Renal pelvis (tissue), 12 donors: ENCODE measurements around the gene WDR55. TPM values are rescaled to one million over a fixed set of nuclear protein-coding genes. Genes with fewer than 3 reads are reported as not detected.
"Not testable (repeated sequence)": the region's sequence is repeated elsewhere in the genome, so short reads cannot be mapped to it uniquely, and the experiment has no call there.

Source experiments
- DNase-seq: peaks from one replicate; pipeline ENCODE4 v3.0.0-alpha.2; 2013
- long read RNA-seq, 16 experiments: transcript quantifications; one replicate each; lab custom pipeline, GENCODE V29; 2026
- polyA plus RNA-seq, 3 donors: library from polyadenylated mRNA; unstranded; fragments of 120-200 nt; gene quantifications; one replicate each; pipeline ENCODE4 v1.2.1, GENCODE V29; 2013; ENCODE audit not compliant: insufficient read length in 3 of 3

The WDR55 gene, protein sequence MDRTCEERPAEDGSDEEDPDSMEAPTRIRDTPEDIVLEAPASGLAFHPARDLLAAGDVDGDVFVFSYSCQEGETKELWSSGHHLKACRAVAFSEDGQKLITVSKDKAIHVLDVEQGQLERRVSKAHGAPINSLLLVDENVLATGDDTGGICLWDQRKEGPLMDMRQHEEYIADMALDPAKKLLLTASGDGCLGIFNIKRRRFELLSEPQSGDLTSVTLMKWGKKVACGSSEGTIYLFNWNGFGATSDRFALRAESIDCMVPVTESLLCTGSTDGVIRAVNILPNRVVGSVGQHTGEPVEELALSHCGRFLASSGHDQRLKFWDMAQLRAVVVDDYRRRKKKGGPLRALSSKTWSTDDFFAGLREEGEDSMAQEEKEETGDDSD
- polyA plus RNA-seq = 10 to 100 TPM; 14.4 to 19.2 (median 18.6) TPM
- long read RNA-seq, donor 1, full-length matches to known transcripts = 3 of 105 reads
- long read RNA-seq, donor 1, partial matches to known transcripts = 41 of 105 reads
- long read RNA-seq, donor 1, other reads (novel, unspliced or antisense) = 61 of 105 reads
- long read RNA-seq, donor 2, full-length matches to known transcripts = 4 of 4 reads
- long read RNA-seq, donor 2, partial matches to known transcripts = 0 of 4 reads
- long read RNA-seq, donor 2, other reads (novel, unspliced or antisense) = 0 of 4 reads
- long read RNA-seq, donor 3, full-length matches to known transcripts = 2 of 2 reads
- long read RNA-seq, donor 3, partial matches to known transcripts = 0 of 2 reads
- long read RNA-seq, donor 3, other reads (novel, unspliced or antisense) = 0 of 2 reads
- long read RNA-seq, donor 4, full-length matches to known transcripts = 4 of 4 reads
- long read RNA-seq, donor 4, partial matches to known transcripts = 0 of 4 reads
- long read RNA-seq, donor 4, other reads (novel, unspliced or antisense) = 0 of 4 reads
- long read RNA-seq, donor 5, full-length matches to known transcripts = 1 of 1 reads
- long read RNA-seq, donor 5, partial matches to known transcripts = 0 of 1 reads
- long read RNA-seq, donor 5, other reads (novel, unspliced or antisense) = 0 of 1 reads
- long read RNA-seq, donor 6, full-length matches to known transcripts = 2 of 44 reads
- long read RNA-seq, donor 6, partial matches to known transcripts = 42 of 44 reads
- long read RNA-seq, donor 6, other reads (novel, unspliced or antisense) = 0 of 44 reads
- long read RNA-seq, donor 7, full-length matches to known transcripts = 8 of 8 reads
- long read RNA-seq, donor 7, partial matches to known transcripts = 0 of 8 reads
- long read RNA-seq, donor 7, other reads (novel, unspliced or antisense) = 0 of 8 reads
- long read RNA-seq, donor 8, full-length matches to known transcripts = 3 of 3 reads
- long read RNA-seq, donor 8, partial matches to known transcripts = 0 of 3 reads
- long read RNA-seq, donor 8, other reads (novel, unspliced or antisense) = 0 of 3 reads
- long read RNA-seq, donor 9, full-length matches to known transcripts = 5 of 5 reads
- long read RNA-seq, donor 9, partial matches to known transcripts = 0 of 5 reads
- long read RNA-seq, donor 9, other reads (novel, unspliced or antisense) = 0 of 5 reads
- long read RNA-seq, donor 10, full-length matches to known transcripts = 2 of 2 reads
- long read RNA-seq, donor 10, partial matches to known transcripts = 0 of 2 reads
- long read RNA-seq, donor 10, other reads (novel, unspliced or antisense) = 0 of 2 reads
- long read RNA-seq, donor 11, full-length matches to known transcripts = 4 of 21 reads
- long read RNA-seq, donor 11, partial matches to known transcripts = 17 of 21 reads
- long read RNA-seq, donor 11, other reads (novel, unspliced or antisense) = 0 of 21 reads
- long read RNA-seq, donor 12, full-length matches to known transcripts = 5 of 55 reads
- long read RNA-seq, donor 12, partial matches to known transcripts = 50 of 55 reads
- long read RNA-seq, donor 12, other reads (novel, unspliced or antisense) = 0 of 55 reads
- long read RNA-seq, donor 13, full-length matches to known transcripts = 2 of 2 reads
- long read RNA-seq, donor 13, partial matches to known transcripts = 0 of 2 reads
- long read RNA-seq, donor 13, other reads (novel, unspliced or antisense) = 0 of 2 reads
- long read RNA-seq, donor 14, full-length matches to known transcripts = 7 of 7 reads
- long read RNA-seq, donor 14, partial matches to known transcripts = 0 of 7 reads
- long read RNA-seq, donor 14, other reads (novel, unspliced or antisense) = 0 of 7 reads
- long read RNA-seq, donor 15, full-length matches to known transcripts = 6 of 6 reads
- long read RNA-seq, donor 15, partial matches to known transcripts = 0 of 6 reads
- long read RNA-seq, donor 15, other reads (novel, unspliced or antisense) = 0 of 6 reads
- long read RNA-seq, donor 16, full-length matches to known transcripts = 5 of 5 reads
- long read RNA-seq, donor 16, partial matches to known transcripts = 0 of 5 reads
- long read RNA-seq, donor 16, other reads (novel, unspliced or antisense) = 0 of 5 reads

DNA sequence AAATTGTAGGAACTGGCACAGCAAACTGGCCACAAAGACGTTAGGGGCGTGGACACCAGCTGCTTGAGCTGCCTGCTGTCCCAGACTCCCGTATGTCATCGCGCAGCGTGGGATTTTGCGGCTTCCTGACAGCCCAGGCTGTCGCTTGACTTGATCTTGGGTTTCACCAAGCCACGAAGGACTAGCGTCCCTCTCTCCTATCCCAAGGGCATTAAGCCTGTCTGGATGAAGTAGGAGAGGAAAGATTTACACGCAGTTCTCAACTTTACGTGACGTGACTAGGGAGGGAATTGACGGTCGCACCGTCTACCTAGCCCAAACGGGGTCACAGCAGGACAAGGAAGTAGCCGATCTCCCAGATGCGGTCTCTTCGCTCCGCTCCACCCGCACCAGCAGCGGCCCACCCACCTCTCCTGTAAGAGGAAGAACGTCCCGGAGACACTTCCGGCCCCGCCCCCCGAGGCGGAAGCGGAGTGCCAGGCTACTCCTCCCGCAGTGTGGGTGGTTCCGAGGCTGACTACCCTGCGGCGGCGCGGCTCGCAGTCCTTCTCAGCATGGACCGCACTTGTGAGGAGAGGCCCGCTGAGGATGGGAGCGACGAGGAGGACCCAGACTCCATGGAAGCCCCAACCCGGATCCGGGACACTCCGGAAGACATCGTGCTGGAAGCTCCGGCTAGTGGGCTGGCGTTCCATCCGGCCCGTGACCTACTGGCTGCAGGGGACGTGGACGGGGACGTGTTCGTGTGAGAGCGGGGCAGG is at the start of gene WDR55:
Gene WDR55, plus strand, starts transcription at position 546 of the 761 bp plus-strand sequence. Its CDS starts 9 bp downstream, at position 555.
- peak; percentile 93 for DNase-seq

DNA sequence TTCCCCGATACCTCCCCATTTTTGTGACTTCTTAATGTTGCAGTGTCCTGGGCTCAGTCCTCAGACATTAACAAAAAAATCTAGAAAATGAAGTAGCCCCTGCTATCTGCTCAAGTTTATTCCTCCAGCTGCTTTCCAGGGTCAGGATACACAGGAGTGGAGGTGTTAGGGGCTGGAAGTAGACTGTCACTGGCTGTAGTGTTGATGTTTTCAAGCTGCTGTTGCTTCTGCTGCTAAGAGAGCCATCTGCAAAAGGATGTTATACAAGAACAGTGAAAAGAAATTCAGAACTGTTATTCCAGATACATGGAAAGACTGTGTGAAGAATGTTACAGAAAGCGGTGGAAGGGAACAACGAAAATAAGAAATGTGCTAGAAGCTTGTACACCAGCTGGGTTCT is 42.4 kb upstream of the WDR55 start:
- DNase-seq = peak; percentile 12

DNA sequence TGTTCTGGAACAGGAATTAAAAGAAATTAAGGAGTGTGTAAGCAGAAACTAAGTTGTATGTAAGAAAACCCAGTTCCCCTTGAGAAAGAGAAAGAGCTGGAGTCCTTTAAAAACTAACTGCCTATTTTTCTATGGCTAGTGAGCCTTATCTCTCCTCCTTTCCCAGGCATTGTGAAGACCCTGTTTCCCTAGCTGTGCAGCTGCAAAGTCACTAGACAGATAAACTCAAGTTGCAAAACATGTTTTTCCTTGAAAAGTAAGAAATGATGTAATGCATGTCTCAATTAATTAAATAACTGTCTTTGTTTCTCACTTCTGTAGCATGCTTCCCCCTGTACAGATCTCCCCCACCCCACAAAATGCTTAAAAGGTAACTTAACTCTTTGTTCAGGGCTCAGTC is 41.6 kb upstream of the WDR55 start:
- not testable (repeated sequence) for DNase-seq

DNA sequence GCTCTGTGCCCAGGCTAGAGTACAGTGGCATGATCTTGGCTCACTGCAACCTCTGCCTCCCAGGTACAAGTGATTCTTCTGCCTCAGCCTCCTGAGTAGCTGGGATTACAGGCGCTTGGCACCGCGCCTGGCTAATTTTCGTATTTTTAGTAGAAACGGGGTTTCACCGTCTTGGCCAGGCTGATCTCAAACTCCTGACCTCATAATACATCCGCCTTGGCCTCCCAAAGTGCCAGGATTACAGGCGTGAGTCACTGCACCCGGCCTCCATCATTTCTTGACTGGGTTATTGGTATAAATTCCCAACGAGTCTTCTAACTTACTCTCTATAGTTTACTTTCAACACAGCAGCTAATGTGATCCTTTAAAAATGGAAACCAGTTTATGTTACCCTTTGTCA is 39.8 kb upstream of the WDR55 start:
- DNase-seq = not testable (repeated sequence)

DNA sequence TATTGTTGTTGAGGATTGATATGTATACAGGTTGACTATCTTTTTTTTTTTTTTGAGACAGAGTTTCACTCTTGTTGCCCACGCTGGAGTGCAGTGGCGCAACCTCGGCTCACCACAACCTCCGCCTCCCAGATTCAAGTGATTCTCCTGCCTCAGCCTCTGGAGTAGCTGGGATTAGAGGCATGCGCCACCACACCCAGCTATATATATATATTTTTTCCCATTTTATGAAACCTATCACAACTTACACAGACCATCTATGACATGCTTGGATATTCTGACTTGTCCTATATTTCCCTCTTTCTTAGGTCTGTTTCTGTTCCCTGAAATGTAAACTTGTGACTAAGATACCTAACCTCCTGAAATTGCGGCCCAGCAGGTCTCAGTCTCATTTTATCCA is 36.7 kb upstream of the WDR55 start:
- no peak for DNase-seq

DNA sequence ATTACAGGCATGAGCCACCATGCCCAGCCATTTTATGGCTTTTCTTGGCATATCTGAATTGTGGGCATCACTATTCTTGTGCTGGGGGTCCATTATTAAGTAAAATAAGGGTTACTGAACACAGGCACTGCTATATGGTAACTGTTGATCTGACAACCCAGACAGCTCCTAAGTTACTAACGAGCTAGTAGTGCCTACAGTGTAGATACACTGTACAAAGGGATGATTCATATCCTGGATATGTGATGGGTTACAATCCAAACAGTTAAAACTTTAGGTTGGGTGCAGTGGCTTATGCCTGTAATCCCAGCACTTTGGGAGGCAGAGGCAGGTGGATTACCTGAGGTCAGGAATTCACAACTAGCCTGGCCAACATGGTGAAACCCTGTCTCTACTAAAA is 36.0 kb upstream of the WDR55 start:
- DNase-seq = no peak

DNA sequence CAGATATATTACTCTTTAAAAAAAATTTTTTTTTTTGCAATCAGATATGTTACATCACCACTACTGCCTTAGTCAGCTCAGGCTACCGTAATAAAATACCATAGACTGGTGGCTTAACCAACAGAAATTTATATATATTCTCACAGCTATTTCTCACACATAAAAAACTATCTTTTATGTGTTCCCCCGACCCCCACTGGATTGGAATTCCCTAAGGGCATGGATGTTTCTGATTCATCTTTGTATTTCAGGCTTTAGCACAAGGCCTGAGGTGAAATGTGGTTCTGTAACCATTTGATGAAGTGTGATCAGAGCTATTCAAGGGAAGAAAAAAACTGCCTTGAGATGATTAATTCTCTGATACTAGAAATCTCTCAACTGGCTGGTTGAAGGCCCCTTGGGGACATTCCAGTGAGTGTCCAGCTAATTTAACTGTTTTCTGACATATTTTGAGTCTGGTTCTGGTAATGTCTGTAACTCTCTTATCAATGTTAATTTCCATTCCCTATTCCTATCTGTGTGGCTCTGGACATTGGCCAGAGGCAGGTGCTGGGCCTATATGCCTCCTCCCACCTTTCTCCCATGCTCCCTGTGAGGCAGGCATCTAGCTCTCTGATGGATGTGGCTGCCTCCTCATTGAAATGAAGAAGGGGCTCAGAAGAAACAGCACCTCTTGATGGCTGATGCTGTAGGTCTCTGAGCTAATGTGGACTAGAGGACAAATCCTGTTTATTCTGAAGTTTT is 34.2 kb upstream of the WDR55 start:
- no peak for DNase-seq

DNA sequence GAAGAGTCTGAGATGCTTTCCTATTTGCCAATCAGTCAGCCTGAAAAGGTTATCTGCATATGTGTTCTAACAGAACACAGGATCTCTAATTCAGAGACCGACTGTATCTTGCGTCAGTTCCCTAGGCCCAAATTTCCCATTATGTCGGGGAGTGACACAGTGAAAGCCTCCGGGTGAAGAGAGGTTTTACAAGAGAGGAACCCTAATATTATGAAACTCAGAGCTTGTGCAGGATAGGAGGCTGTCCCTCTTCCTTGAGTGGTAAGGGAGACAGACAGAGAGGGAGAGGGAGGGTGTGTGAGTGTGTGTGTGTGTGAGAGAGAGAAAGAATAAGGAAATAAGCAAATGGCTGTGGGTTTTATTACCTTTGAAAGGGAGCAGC is 33.7 kb upstream of the WDR55 start:
- no peak for DNase-seq

DNA sequence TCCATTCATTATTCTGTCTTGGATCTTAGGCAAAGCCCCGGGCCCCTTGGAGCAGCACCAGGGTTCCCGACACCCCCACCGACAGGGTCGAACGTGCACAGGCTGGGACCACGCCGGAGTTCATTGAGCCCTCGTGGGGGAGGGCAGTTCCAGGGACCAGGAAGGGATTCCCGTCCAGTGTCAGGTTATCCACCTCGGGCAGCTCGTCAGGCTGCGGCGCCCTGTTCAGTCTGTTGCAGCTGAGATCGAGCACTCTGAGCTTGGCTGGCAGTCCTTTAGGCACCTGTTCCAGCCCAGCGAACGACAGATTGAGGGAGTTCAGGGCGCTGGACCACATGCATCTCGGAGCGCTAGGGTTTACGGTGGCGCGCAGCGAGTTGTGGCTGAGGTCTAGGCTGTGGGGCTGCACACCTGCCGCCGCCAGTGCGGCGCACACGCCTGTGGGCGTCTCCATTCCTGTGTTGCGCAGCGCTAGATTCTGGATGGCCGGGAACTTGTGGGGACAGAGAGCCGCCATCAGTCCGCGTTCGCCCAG is 32.8 kb upstream of the WDR55 start:
- peak; percentile 37 for DNase-seq

DNA sequence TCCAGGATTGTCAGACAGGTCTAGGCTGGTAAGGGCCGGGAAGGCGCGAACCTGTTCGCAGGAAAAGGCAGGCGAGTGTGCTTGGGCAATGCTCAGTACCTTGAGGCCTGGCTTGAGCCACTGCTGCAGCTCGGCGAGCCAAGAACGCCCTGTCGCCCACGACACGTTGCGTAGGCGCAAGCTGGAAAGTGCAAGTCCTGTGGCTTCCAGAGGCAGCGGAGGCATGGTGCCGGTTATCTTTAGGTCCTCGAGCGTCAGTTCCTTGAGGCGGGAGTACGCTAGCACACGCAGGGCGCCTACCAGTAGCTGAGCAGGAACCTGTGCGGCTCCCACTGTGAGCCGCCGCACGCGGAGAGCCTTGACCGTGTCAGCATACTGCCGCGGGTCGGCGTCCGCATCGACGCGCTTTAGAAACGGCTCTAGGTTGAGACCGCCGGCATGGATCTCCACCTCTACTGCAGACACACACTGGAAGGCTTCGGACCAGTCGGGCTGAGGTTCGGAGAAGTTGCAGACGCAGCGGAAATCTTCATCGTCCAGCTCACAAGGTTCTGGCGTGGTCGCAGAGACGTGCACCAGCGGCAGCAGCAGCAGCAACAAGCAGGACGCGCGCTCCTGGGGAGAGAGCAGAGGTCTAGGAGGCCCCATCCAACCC is 32.2 kb upstream of the WDR55 start:
- peak; percentile 19 for DNase-seq

DNA sequence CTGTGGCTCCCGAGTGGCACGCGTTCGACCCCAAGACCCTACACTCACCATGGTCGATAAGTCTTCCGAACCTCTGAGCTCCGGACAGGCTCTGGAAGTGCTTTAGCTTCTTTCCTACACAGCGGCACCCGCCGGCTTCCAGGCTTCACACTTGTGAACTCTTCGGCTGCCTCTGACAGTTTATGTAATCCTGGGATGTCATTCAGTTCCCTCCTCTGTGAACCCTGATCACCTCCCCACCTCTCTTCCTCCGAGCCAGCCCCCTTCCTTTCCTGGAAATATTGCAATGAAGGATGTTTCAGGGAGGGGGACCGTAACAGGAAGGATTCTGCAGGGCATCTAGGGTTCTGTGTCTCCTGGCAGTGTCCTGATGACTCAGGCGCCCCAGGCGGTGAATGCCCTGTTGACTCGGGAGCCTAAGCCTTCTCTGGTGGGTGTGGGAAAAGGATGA is 31.7 kb upstream of the WDR55 start, which contains the start of gene CD14:
Gene CD14, minus strand, starts transcription at position 155 of the 451 bp plus-strand sequence. Its CDS starts 104 bp downstream, at position 51.
- DNase-seq = no peak

DNA sequence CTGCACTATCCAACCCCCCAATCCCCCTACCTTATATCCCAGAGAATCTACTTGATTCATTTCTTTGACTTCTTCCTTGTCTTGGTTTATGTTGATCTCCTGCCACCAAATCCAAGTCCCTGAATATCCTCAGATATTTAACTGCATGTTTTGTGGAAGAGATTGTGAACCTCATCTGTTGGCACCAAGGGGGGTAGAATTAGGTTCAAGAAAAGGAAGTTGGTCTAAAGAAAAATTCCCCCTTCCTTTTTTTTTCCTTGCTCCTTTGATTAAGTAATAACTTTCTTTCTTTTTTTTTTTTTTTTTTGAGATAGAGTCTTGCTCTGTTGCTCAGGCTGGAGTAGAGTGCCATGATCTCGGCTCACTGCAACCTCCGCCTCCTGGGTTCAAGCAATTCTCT is 31.2 kb upstream of the WDR55 start:
- no peak for DNase-seq

DNA sequence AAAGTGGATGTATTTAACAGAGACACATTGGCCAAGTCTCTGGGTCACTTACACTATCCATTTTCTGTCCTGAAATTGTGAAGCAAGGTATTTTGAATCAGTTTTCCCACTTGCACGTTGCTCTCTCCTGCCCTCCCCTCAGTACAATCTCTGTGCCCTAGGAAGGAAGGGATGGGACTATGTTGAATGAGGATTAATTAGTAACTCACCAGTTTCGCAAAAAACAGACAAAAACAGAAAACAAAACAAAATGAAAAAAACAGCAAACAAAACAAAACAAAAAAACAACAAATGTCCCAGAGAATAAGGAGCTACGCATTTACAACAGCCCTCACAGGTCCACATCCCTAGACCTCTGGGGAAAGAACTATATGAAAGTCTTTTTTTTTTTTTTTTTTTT is 30.6 kb upstream of the WDR55 start:
- no peak for DNase-seq

DNA sequence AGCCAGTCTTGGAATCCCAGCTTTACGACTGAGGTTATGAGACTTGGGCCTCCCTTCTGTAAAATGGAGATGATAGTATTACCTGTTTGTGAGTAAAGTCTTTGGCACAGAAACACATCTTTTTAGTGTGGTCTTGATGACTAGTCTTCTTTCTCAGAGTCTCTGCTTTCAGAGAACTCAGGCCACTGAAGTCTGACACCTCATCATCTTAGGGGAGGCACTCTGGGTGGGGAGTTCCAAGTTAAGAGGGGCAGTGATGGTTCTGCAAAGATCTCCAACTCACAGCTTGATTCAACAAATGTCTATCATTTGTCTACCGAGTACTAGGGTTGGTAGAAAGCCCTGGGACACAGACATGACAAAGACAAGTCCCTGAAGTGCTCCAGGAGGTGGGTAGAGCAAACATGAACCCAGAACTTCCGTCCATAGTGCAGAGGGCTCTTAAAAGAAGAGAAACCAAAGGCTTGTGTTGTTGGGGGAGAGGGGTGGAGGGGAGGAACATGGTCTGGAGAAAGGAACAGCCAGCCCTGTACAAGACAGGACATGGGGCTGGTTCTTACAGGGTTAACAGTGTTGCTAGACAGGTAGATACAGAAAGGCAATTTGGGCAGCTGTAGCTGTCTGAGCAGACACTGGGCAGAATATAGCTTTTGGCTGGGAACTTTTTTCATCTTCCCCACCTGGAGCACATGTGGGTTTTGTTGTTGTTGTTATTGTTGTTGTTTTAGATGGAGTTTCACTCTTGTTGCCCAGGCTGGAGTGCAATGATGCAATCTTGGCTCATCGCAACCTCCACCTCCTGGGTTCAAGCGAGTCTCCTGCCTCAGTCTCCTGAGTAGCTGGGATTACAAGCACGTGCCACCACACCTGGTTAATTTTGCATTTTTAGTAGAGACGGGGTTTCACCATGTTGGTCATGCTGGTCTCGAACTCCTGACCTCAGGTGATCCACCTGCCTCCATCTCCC is 29.1 kb upstream of the WDR55 start:
- DNase-seq = no peak

DNA sequence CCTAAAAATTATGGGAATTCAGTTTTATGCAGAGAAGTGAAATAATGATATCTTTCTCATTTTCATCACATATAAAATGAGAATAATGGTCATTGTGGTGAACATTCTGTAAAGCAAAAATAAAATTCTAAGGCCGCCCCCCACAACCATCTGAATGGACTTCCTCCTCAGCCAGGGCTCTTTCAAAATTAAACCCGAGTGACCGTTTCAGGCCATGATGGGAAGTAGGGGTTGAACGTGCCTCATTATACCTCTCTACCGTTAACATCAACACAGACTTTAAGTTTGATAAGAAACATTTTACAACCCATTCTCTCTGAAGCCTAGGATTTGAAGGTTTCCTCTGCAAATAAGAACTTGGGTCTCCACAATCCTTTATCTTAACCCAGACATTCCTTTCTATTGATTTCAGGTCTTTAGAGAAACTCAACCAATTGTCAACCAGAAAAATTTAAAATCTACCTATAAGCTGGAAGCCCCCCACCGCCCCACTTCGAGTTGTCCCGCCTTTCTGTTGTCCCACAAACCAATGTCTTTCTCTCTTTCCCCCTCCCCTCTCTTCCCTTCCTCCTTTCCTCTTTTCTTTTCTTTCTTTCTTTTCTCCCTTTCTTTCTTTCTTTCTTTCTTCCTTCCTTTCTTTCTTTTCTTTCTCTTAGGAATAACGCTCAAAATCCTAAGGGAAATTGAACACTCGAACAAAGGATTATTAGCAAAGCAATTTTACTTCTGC is 27.2 kb upstream of the WDR55 start:
- DNase-seq = no peak
